GM18498 (cell line): Measurements from ENCODE around the gene NECTIN1.

Source experiments
- ATAC-seq: cut with Tn5 transposase; IDR thresholded peaks from one replicate; pipeline ENCODE4 v1.9.1; 2021; ENCODE audit warnings: mild to moderate bottlenecking, moderate library complexity; ENCODE audit not compliant: unreplicated experiment

Gene NECTIN1

GRCh38 chr11:119756169-119756865, 27.3 kb upstream of the NECTIN1 start:
- no peak for ATAC-seq

DNA sequence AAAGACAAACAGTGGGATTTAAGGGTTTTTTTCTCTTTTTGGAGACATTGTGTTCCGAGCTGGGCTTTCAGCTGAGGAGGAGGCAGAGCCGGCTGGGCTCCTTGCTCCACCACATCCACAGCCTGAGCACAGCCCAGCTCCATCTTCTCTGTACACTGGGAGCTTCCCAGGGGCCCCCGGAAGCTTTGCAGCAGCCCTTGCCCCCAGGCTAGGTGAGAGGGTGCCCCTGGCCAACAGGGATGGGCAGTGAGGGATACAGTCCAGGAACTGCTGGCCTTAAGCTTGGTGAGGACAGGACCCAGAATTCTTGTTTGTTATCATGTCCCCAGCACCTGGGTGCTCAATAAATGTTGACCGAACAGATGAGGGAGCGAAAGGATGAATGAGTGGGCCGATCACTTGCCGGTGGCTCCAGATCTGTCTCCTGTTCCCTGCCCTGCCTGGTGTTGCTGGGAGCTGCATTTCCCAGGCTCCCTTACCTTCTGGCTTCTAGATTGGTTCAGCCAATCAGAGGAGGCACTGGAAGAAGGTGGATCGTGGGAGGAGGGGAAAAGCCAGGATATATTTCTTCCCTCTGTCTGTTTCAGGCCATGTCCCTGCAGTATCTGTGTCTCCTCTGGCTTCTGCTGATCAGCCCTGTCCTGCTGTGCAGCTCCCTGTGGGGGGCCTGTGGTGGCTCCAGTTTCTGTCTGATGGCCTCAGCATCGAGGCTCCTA, 26.5 kb upstream of the NECTIN1 start:
- no peak for ATAC-seq

DNA sequence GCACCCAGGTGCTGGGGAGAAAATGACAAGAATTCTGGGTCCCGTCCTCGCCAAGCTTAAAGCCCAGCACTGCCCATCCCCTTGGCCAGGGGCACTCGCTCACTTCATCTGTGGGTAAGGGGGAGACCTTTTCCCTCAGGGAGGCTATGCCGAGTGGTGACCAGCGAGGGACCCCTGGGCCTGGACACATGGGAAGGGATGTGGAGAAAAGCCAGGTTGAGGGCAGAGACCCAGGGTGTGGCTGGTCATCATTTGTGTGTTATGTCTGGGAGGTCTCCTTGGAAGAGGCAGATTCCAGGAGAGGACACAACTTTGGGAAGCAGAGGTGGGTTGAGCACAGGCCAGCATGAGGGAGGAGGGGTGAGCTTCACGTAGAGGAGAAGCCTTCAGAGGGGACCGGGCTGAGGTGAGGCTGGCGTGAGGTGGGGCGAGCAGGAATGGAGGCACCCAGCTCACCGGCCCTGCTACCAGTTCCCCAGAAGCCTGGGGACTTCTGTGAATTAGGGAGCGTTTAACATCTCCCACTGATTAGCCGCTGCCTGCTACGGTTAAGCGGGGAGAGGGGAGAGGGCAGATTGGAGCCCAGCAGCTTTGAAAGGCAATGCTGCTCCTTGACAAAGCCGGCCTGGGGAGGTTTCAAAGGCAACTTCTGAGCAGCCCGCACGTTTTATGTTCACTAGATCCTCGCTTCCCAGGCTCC, 25.8 kb upstream of the NECTIN1 start:
- ATAC-seq: no peak

DNA sequence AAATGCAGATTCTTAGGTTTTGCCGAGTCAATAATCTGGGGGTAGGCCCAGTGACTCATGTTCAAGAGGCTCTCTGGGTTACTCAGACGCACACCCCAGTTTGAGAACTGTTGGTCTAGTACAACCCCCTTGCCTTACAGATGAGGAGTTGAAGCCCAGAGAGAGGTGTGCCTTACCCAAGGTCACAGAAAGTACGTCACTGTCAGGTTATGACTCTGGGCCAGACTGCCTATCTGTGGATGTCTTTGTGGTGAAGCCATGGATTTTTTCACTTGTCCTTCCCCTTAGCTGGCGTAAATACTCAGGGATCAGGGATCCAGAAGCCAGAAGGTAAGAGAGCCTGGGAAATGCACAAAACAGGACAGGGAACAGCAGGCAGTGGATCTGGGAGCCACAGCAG, 25.2 kb upstream of the NECTIN1 start:
- no peak for ATAC-seq

- ATAC-seq: no peak
Observed at GRCh38 chr11:119752946-119753345, 23.9 kb upstream of the NECTIN1 start.

DNA sequence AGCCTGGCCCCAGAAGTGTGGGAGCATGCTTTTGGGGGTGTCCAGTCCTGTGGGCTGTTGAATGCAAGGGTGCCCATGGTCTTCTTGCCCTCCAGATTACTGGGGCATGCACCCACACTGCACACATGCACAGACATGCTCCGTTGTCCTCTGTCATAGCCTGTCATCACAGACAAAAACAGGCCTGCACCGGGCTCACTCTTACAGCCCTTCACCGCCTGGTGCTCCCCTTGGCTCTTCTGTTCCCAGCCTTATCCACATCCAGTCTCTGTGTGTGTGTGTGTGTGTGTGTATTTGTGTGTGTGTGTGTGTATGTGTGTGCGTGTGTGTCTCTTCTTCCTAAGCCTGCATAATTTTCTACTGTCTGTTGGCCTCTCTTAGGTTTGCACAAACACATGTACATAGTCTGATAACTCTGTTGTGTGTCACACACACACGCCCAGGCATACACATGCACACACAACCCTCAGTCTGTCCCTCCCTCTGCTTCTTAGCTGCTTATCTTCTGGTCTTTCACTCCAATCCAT, 23.4 kb upstream of the NECTIN1 start:
- ATAC-seq: no peak

DNA sequence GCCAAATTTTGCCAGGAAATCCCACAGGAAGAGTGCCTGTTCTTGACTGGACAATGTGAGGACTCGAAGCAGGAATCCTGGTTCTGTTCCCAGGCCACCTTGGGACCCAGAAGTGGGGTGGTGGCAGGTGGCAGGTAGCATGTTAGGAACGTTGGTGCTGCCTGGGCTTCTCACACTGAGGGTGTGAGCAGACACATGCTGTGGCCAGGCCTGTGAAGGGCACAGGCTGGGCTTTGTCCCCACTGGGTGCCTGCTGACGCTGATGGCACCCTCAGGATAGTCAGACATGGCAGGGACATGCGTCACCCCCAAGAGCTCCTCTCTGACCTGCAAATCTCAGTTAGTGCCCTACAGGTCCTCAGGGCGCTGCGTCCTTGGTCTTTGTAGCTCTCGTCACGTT, 21.1 kb upstream of the NECTIN1 start:
- ATAC-seq: no peak

GRCh38 chr11:119749006-119749565, 20.1 kb upstream of the NECTIN1 start:
- no peak for ATAC-seq

- no peak for ATAC-seq
Observed at GRCh38 chr11:119747868-119748660, 19.1 kb upstream of the NECTIN1 start.

GRCh38 chr11:119745776-119746535, 17.0 kb upstream of the NECTIN1 start:
- ATAC-seq: no peak

DNA sequence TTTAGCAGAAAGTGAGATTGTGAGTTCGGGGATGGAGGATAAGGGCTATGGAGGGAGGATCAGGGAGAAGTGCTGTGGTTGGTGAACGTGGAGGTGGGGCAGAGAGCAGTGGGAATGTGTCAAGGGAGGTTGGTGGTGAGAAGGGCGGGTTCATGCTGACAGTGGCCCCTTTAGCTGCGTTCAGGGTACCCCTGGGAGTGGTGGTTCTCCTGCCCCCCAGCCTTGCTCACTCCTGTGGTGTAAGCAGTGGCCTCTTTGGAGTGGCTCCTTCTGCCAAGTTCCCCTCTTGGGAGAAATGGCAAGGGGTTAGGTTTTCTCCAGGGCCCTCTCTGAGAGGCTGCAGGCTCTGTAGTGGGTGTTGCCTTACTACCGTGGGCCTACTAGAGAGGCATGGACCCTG, 16.1 kb upstream of the NECTIN1 start:
- ATAC-seq: no peak

DNA sequence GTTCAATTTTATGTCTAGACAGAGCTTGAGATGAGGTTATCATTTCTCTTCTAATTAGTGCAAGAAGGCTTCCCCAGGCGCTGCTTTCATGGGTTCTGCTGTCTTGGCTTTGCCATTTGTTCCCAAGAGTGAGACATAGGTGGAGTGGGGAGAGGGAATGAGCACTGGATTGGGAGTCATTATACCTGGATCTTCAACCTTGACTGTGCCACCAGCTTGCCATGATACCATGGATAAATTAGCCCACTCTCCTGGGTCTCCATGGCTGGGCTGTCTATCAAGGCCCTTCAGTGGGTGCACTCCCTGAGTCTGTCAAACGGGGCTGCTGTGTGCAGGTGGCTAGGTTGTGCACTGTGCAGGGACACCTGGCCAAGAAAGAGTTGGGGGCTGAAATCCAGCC, 15.6 kb upstream of the NECTIN1 start:
- ATAC-seq: no peak

- no peak for ATAC-seq
Observed at GRCh38 chr11:119743006-119743405, 14.0 kb upstream of the NECTIN1 start.

- no peak for ATAC-seq
Observed at GRCh38 chr11:119742263-119742861, 13.4 kb upstream of the NECTIN1 start.

- no peak for ATAC-seq
Observed at GRCh38 chr11:119741369-119742262, 12.6 kb upstream of the NECTIN1 start.

GRCh38 chr11:119739975-119740374, 11.0 kb upstream of the NECTIN1 start:
- ATAC-seq: no peak

DNA sequence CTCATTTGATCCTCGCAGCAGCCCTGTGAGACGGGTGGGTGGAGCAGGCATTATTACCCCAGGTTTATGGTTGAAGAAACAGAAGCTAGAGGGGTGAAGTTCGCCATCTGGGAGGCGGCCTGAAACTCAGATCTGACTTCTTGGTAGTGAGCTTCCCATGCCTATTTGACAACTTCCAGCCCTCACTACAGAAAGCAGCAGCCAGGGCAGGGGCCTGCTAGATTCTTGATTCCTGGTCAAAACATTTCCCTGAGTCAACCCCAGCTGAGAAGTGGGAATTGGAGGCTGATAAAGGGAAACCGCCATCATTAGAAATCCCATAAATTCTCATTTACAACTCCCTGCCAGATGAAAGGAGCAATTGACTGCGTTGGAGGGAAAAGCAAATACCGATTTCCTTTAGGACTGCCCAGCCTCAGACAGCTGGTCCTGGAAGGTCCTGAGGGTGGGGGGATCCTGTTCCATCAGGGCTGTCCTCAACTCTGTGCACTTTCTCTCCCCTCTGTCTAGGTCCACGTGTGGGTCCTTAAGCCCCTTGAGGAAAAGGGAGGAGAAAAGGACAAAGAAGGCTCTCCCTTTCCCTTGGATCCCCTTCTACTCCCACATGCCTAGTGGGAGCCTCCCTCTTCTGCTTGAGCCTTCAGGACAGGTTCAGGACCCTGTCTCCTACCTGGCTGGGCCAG, 10.2 kb upstream of the NECTIN1 start:
- ATAC-seq: no peak

DNA sequence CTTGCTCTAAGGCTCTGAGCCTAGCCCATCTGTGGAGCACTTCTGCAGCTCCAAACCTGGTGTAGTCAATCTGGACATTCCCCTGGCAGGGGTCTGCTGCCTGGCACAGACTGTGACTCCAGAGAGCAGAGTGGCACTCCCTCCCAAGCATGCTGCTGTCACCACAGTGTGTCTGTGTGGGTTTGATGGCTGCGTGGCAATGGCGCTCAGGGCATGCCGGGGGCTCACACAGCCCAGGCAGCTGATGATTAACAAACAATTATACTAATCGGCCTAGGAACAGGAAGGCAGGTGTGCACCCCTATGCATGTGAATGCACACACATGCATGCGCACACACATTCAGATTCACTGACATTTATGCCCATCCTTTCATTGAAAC, 9.0 kb upstream of the NECTIN1 start:
- ATAC-seq: no peak
